ENCODE results near the gene CLN6. TPM values are rescaled to one million over a fixed set of nuclear protein-coding genes. Genes with fewer than 3 reads are reported as not detected.

The CLN6 gene
- total RNA-seq: 1 to 10 TPM; 8.0 to 8.1 TPM
- 15.6 TPM for polyA plus RNA-seq (2013, experiment 1 of 2)
- 15.4 TPM for polyA plus RNA-seq (2013, experiment 2 of 2)
- total RNA-seq: 5.2 to 56.3 (median 12.0) reads per million in 172 experiments

- intact Hi-C loops (cut with DNase I, micrococcal nuclease): loop anchor here (1.0 to 10.0 kb wide), 7 partner anchors 48 to 1727 kb away; partner anchors contain the start of genes AAGAB (in 1 of the 2), C15orf61 (in 1 of the 2), FEM1B (in 1 of the 2) and IQCH (in 1 of the 2)
- Histone ChIP-seq H3K27ac (ENCODE audit: low read depth in 1 of 2, low read length in 2 of 2) (peak within 1 kb of the TSS in 1 of 2 donors; percentile 34), H3K4me3 (ENCODE audit: low read length) (peak within 1 kb of the TSS; percentile 88), H3K36me3 (ENCODE audit: insufficient read depth, low read length) (no peaks in the 10 kb centered on the region), H3K4me1 (ENCODE audit: insufficient read depth, low read length) (peaks cover 29% of the 10 kb centered on the region), H3K27me3 (ENCODE audit: control insufficient read depth in 1 of 2, insufficient read depth in 2 of 2, low read length in 2 of 2) (no peaks in the 10 kb centered on the region), H3K9me3 (ENCODE audit: control insufficient read depth in 1 of 2, insufficient read depth in 1 of 2, low read length in 2 of 2) (no peaks in the 10 kb centered on the region)
- TF ChIP-seq CTCF (IDR thresholded peaks at IDR 0.05): no peak
- Mint-ChIP-seq H3K36me3 (ENCODE audit: low read depth) (peaks cover 5% of the 10 kb centered on the region), H3K9me3 (no peaks in the 10 kb centered on the region), H3K27ac (peak within 1 kb of the TSS; percentile 73), H3K4me3 (peak within 1 kb of the TSS; percentile 92), H3K4me1 (ENCODE audit: low read depth) (peaks cover 28% of the 10 kb centered on the region), H3K27me3 (no peaks in the 10 kb centered on the region)
- ChIA-PET CTCF (interaction anchor here (1.0 to 2.9 kb wide), 4 partner anchors 19 to 77 kb away, joined by 3 to 10 read pairs (median 6); partner anchors contain the start of gene FEM1B), POLR2A (interaction anchor here (0.6 to 2.4 kb wide), 6 partner anchors 23 to 483 kb away, joined by 3 to 38 read pairs (median 5); partner anchors contain the start of genes FEM1B, PIAS1 and RNU6-1)
- DNase-seq (peak; percentile 57 to 93 (median 75)), ATAC-seq (ENCODE audit: poor library complexity) (peak; percentile 82)
These were observed at the start of gene CLN6 for GRCh38 chr15:68229386-68230156. Gene CLN6, minus strand, starts transcription at chr15:68229728. Its CDS starts 144 bp downstream, at chr15:68229584.

- Histone ChIP-seq H3K4me3 (ENCODE audit: low read length) (peak overlapping the region; percentile 67), H3K27me3 (ENCODE audit: control insufficient read depth in 1 of 2, insufficient read depth in 2 of 2, low read length in 2 of 2) (no peaks in the 10 kb centered on the region), H3K36me3 (ENCODE audit: insufficient read depth, low read length) (no peaks in the 10 kb centered on the region), H3K27ac (ENCODE audit: low read depth in 1 of 2, low read length in 2 of 2) (peak overlapping the region; percentile 91 to 94), H3K4me1 (ENCODE audit: insufficient read depth, low read length) (peaks cover 40% of the 10 kb centered on the region), H3K9me3 (ENCODE audit: control insufficient read depth in 1 of 2, insufficient read depth in 1 of 2, low read length in 2 of 2) (no peaks in the 10 kb centered on the region)
- Mint-ChIP-seq H3K27me3 (no peaks in the 10 kb centered on the region), H3K4me1 (ENCODE audit: low read depth) (peaks cover 58% of the 10 kb centered on the region), H3K9me3 (no peaks in the 10 kb centered on the region), H3K36me3 (ENCODE audit: low read depth) (peaks cover 34% of the 10 kb centered on the region), H3K4me3 (peak overlapping the region; percentile 98), H3K27ac (peak overlapping the region; percentile 99)
- intact Hi-C loops (cut with DNase I, micrococcal nuclease): loop anchor here (2.0 to 10.0 kb wide), 7 partner anchors 14 to 1771 kb away; partner anchors contain the start of genes PIAS1 (in 2 of the 2), C15orf61 (in 1 of the 2) and ZWILCH (in 1 of the 2)
- POLR2A ChIA-PET: interaction anchor here (0.6 to 4.3 kb wide), 19 partner anchors 10 to 542 kb away, joined by 3 to 57 read pairs (median 11); partner anchors contain the start of genes ANP32A, CLN6 and PIAS1
- ATAC-seq (ENCODE audit: poor library complexity): peak; percentile 21
- CTCF ChIA-PET: interaction anchor here (1.3 to 3.2 kb wide), 7 partner anchors 17 to 438 kb away, joined by 4 to 21 read pairs (median 8); partner anchors contain the start of gene CLN6
- no peak for TF ChIP-seq CTCF (IDR thresholded peaks at IDR 0.05)
- DNase-seq: peak in 3 of 14 experiments; percentile 10 to 36 (median 30)
These were observed 49.3 kb upstream of the CLN6 start for GRCh38 chr15:68278595-68279405.

- Mint-ChIP-seq H3K4me1 (ENCODE audit: low read depth) (peaks cover 58% of the 10 kb centered on the region), H3K27me3 (no peaks in the 10 kb centered on the region), H3K4me3 (peak overlapping the region; percentile 98), H3K27ac (peak overlapping the region; percentile 99), H3K9me3 (no peaks in the 10 kb centered on the region), H3K36me3 (ENCODE audit: low read depth) (peaks cover 34% of the 10 kb centered on the region)
- Histone ChIP-seq H3K36me3 (ENCODE audit: insufficient read depth, low read length) (no peaks in the 10 kb centered on the region), H3K27me3 (ENCODE audit: control insufficient read depth in 1 of 2, insufficient read depth in 2 of 2, low read length in 2 of 2) (no peaks in the 10 kb centered on the region), H3K4me3 (ENCODE audit: low read length) (peak overlapping the region; percentile 67), H3K4me1 (ENCODE audit: insufficient read depth, low read length) (peaks cover 37% of the 10 kb centered on the region), H3K9me3 (ENCODE audit: control insufficient read depth in 1 of 2, insufficient read depth in 1 of 2, low read length in 2 of 2) (no peaks in the 10 kb centered on the region), H3K27ac (ENCODE audit: low read depth in 1 of 2, low read length in 2 of 2) (peak overlapping the region; percentile 91 to 94)
- peak in 2 of 14 experiments; percentile 68 to 72 for DNase-seq
- TF ChIP-seq CTCF (IDR thresholded peaks at IDR 0.05): peak; percentile 42
- ChIA-PET POLR2A (interaction anchor here (0.9 to 4.3 kb wide), 21 partner anchors 13 to 542 kb away, joined by 3 to 57 read pairs (median 9); partner anchors contain the start of genes ANP32A, CLN6 and PIAS1), CTCF (interaction anchor here (1.1 to 3.2 kb wide), 7 partner anchors 17 to 437 kb away, joined by 3 to 21 read pairs (median 6); partner anchors contain the start of gene CLN6)
- no peak for ATAC-seq (ENCODE audit: poor library complexity)
- intact Hi-C loops (cut with DNase I, micrococcal nuclease): loop anchor here (2.0 to 10.0 kb wide), 7 partner anchors 15 to 1771 kb away; partner anchors contain the start of genes PIAS1 (in 2 of the 2), C15orf61 (in 1 of the 2) and ZWILCH (in 1 of the 2)
These were observed 48.7 kb upstream of the CLN6 start for GRCh38 chr15:68278345-68278594.
